ENCODE data around the gene RAB3D. TPM values are rescaled to one million over a fixed set of nuclear protein-coding genes. Genes with fewer than 3 reads are reported as not detected.
"Not testable (repeated sequence)": the region's sequence is repeated elsewhere in the genome, so short reads cannot be mapped to it uniquely, and the experiment has no call there.

RAB3D gene
- total and polyA plus RNA-seq, 4 donors: 1.1 to 10.2 (median 5.5) TPM

- Histone ChIP-seq H3K9me3 (ENCODE audit: control insufficient read depth in 4 of 4, low read length in 3 of 4) (no peaks in the 10 kb centered on the region), H3K4me1 (ENCODE audit: control insufficient read depth in 4 of 4, insufficient read depth in 4 of 4, low read length in 3 of 4) (peaks cover 1 to 32% (median 24%) of the 10 kb centered on the region in 4 donors), H3K36me3 (ENCODE audit: control insufficient read depth in 4 of 4, insufficient read depth in 3 of 4, low read depth in 1 of 4, low read length in 3 of 4) (peaks cover 4 to 10% (median 4%) of the 10 kb centered on the region in 4 donors), H3K27ac (ENCODE audit: low read depth in 1 of 2, low read length in 2 of 2) (no peak overlapping the region), H3K27me3 (ENCODE audit: control insufficient read depth in 4 of 4, insufficient read depth in 4 of 4, low read length in 3 of 4) (no peaks in the 10 kb centered on the region), H3K9ac (ENCODE audit: low read depth in 1 of 2, low read length in 2 of 2) (no peak overlapping the region), H3K4me3 (ENCODE audit: low read depth in 1 of 3, low read length in 3 of 3) (no peak overlapping the region)
- no peak for TF ChIP-seq HNF4G (IDR thresholded peaks at IDR 0.05)
- no peak for TF ChIP-seq SP1 (IDR thresholded peaks at IDR 0.05)
- no peak for TF ChIP-seq FOXA1 (IDR thresholded peaks at IDR 0.05)
- TF ChIP-seq FOXA2 (IDR thresholded peaks at IDR 0.05): no peak
- TF ChIP-seq YY1 (IDR thresholded peaks at IDR 0.05): no peak
- TF ChIP-seq, protein P1, sequence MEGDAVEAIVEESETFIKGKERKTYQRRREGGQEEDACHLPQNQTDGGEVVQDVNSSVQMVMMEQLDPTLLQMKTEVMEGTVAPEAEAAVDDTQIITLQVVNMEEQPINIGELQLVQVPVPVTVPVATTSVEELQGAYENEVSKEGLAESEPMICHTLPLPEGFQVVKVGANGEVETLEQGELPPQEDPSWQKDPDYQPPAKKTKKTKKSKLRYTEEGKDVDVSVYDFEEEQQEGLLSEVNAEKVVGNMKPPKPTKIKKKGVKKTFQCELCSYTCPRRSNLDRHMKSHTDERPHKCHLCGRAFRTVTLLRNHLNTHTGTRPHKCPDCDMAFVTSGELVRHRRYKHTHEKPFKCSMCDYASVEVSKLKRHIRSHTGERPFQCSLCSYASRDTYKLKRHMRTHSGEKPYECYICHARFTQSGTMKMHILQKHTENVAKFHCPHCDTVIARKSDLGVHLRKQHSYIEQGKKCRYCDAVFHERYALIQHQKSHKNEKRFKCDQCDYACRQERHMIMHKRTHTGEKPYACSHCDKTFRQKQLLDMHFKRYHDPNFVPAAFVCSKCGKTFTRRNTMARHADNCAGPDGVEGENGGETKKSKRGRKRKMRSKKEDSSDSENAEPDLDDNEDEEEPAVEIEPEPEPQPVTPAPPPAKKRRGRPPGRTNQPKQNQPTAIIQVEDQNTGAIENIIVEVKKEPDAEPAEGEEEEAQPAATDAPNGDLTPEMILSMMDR (IDR thresholded peaks at IDR 0.05; ENCODE audit: low read depth, low read length, missing input control): no peak
- 94% methylated on average over 3 of the region's 3 CpGs for WGBS
- no peak for DNase-seq (ENCODE audit: low spot score)
Measured at GRCh38 chr19:11342429-11342828, 3.0 kb upstream of the RAB3D start.

DNA sequence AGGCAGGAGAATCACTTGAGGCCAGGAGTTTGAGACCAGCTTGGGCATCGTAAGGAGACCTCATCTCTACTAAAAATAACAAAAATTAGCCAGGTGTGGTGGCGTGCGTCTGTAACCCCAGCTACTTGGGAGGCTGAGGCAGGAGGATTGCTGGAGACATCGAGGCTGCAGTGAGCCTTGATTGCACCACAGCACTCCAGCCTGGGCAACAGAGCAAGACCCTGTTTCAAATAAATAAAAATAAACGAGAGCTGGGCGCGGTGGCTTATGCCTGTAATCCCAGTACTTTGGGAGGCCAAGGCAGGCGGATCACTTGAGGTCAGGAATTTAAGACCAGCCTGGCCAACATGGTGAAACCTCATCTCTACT, 626 bp upstream of the RAB3D start:
- not testable (repeated sequence) for DNase-seq (ENCODE audit: low spot score); H3K9ac ChIP-seq (ENCODE audit: low read depth in 1 of 2, low read length in 2 of 2); H3K27me3 ChIP-seq (ENCODE audit: control insufficient read depth in 4 of 4, insufficient read depth in 4 of 4, low read length in 3 of 4); H3K4me3 ChIP-seq (ENCODE audit: low read depth in 1 of 3, low read length in 3 of 3); H3K9me3 ChIP-seq (ENCODE audit: control insufficient read depth in 4 of 4, low read length in 3 of 4)
- H3K27ac ChIP-seq (ENCODE audit: low read depth in 1 of 2, low read length in 2 of 2): peak overlapping the region in 1 of 2 donors; percentile 28
- 89% methylated on average over 8 of the region's 8 CpGs for WGBS
- peaks cover 4 to 15% (median 5%) of the 10 kb centered on the region in 4 donors for H3K36me3 ChIP-seq (ENCODE audit: control insufficient read depth in 4 of 4, insufficient read depth in 3 of 4, low read depth in 1 of 4, low read length in 3 of 4)
- peaks cover 1 to 19% (median 10%) of the 10 kb centered on the region in 4 donors for H3K4me1 ChIP-seq (ENCODE audit: control insufficient read depth in 4 of 4, insufficient read depth in 4 of 4, low read length in 3 of 4)

DNA sequence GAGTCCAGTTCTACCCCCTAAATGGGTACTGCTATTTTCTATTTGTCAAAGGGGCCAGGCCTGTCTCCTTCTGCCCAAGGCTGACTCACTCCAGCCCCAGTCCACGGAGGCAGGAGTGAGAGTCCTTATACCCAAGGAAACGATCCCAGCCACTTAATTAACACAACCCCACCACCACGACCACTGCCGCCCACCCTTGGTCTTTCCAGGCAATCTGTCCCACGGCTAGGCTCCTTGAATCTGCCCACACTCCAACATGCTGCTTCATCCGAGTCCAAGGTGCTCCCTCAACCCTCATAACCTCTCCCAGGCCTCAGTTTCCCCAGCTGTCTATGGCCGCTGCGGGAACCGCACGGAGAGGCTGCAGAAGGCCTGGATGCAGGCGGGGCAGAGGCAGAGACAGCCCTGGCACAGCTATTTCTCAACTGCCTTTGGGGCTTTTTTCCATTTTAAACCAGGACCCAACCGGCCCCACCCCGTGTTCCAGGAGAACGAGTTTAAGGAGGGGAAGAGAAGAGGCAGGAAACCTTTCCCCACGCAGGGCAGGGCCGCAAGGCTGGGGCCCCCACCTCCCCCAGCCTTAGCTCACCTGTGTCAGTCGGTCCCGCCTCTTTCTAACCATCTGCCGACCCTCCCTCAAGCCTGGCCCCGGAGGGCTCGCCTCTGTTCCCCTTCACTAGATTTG, 746 bp downstream of the RAB3D start:
- peaks cover 4 to 18% (median 7%) of the 10 kb centered on the region in 4 donors for H3K36me3 ChIP-seq (ENCODE audit: control insufficient read depth in 4 of 4, insufficient read depth in 3 of 4, low read depth in 1 of 4, low read length in 3 of 4)
- 66% methylated on average over 21 of the region's 21 CpGs for WGBS
- peak overlapping the region; percentile 41 to 60 for H3K27ac ChIP-seq (ENCODE audit: low read depth in 1 of 2, low read length in 2 of 2)
- TF ChIP-seq FOXA1 (IDR thresholded peaks at IDR 0.05) (no peak), FOXA2 (IDR thresholded peaks at IDR 0.05) (no peak), YY1 (IDR thresholded peaks at IDR 0.05) (no peak), HNF4G (IDR thresholded peaks at IDR 0.05) (no peak), RAD21 (IDR thresholded peaks at IDR 0.05) (no peak), EGR1 (IDR thresholded peaks at IDR 0.05; ENCODE audit: low read depth in 2 of 2) (no peak), TAF1 (conservative IDR thresholded peaks at IDR 0.05) (no peak), NR2F2 (IDR thresholded peaks at IDR 0.05) (no peak), HNF4A (conservative IDR thresholded peaks at IDR 0.05) (no peak), GABPA (IDR thresholded peaks at IDR 0.05 in 1 of 2, conservative IDR thresholded peaks at IDR 0.05 in 1 of 2) (no peak), REST (IDR thresholded peaks at IDR 0.05) (no peak), RXRA (IDR thresholded peaks at IDR 0.05) (no peak), SP1 (IDR thresholded peaks at IDR 0.05) (no peak), JUND (IDR thresholded peaks at IDR 0.05) (no peak)
- TF ChIP-seq, protein P2, sequence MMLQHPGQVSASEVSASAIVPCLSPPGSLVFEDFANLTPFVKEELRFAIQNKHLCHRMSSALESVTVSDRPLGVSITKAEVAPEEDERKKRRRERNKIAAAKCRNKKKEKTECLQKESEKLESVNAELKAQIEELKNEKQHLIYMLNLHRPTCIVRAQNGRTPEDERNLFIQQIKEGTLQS (IDR thresholded peaks at IDR 0.05): no peak
- TF ChIP-seq, protein P3, sequence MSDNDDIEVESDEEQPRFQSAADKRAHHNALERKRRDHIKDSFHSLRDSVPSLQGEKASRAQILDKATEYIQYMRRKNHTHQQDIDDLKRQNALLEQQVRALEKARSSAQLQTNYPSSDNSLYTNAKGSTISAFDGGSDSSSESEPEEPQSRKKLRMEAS (IDR thresholded peaks at IDR 0.05): no peak
- TF ChIP-seq, protein P1 (IDR thresholded peaks at IDR 0.05; ENCODE audit: low read depth, low read length, missing input control): no peak

More for the DNA sequence above, 746 bp downstream of the RAB3D start:
- Histone ChIP-seq H3K9me3 (ENCODE audit: control insufficient read depth in 4 of 4, low read length in 3 of 4) (no peaks in the 10 kb centered on the region), H3K27me3 (ENCODE audit: control insufficient read depth in 4 of 4, insufficient read depth in 4 of 4, low read length in 3 of 4) (no peaks in the 10 kb centered on the region), H3K4me1 (ENCODE audit: control insufficient read depth in 4 of 4, insufficient read depth in 4 of 4, low read length in 3 of 4) (peaks cover 0 to 8% (median 3%) of the 10 kb centered on the region in 4 donors), H3K9ac (ENCODE audit: low read depth in 1 of 2, low read length in 2 of 2) (no peak overlapping the region), H3K4me3 (ENCODE audit: low read depth in 1 of 3, low read length in 3 of 3) (peak overlapping the region in 2 of 3 donors; percentile 30 to 57)
- DNase-seq (ENCODE audit: low spot score): no peak

Measured in liver (tissue), 9 donors.